CD4-positive, alpha-beta T cell treated with Interleukin-12 subunit alpha and Interleukin-12 subunit beta, for 1 hour (primary cell): ENCODE results near the gene CLEC20A.

Source experiments
- DNase-seq: peaks from one replicate; pipeline ENCODE4 v3.0.0-alpha.2; 2020

CLEC20A gene

DNA sequence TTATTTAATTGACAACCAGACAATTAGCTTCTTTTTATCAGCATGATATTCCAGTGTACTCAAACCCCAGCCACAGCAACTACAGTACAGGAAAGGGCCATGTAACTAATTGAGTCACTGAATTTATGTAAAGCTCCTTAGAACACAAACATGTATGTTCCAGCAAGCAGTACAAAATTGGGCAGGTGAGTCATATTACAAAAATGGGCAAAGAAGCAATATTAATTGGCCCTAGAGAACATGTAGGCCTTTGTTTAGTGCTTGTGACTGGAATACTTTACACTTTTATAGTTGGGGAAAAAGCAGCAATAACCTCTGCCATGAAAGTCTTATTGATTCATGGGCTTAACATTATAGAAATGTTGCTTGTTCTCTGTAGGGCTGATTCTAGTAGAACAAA lies 31.8 kb downstream of the CLEC20A start:
- no peak for DNase-seq

DNA sequence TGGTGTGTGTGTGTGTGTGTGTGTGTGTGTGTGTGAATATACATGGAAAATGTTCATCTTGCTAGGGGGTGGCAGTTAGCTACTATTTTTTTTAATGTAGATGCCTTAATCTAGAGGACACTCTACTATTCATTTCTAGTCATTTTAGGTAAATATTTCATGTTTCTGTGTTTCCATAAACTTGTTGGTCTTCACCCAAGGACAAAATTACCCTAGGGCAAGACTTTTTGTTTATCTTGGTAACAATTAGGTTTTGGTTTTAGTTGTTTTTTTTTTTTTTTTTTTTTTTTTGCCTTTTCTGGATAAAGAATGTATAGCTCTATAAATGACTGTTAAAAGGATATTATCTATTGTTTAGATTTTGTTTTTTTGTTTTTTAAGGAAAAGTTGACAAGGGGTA lies 32.2 kb downstream of the CLEC20A start:
- DNase-seq: no peak

DNA sequence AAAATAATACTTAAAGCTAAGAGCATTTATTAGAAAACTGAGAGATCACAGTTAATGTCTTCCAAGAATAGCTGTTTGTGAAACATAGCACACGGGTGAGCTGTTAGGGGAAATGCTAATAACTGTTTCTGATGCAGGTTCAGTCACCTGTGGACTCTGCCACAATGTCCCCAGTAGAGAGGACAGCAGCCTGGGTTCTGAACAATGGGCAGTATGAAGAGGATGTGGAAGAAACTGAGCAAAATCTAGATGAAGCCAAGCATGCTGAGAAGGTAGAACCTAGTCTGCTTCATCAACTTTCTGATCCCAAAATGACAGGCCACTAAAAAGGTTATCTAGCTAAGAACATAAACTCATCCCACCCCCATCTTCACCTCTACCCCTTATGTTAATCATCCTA lies 32.6 kb downstream of the CLEC20A start:
- DNase-seq: no peak

DNA sequence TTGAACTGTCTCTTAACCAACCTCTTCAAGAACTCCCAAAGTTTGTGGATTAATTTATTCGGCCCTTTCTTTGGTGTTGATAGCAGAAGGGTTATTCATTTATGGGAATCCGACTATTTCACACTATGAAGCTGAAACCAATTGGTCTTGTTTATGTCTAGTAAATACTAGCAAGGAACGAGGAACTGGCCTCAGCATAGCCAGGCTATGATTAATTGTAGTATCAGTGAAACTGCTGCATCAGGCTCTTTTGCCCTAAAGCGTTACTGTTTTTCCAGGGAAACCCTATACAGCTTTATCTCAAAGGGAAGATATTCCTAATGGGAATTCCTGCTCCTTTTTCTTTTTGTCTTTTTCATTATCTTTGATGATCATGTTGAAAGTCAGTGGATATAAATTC lies 35.1 kb downstream of the CLEC20A start:
- DNase-seq: no peak

DNA sequence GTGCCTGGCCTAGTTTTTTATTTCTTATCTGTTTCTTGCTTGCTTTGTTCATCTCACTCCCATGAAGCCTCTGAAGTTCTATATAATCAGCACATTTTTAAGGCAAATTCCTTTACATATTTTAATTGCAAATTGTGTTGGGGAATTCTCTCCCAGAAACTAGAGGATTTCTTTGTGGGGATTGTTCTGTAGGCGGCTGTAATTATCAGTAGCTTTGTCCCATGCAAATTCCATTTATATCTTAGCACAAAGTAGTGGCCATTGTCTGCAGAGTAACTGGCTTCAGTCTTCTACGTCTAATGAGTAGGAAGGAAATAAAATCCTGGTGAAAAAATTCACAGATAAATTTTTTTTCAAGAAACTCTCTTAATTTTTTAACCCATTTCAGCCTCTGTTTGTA lies 35.7 kb downstream of the CLEC20A start:
- no peak for DNase-seq

DNA sequence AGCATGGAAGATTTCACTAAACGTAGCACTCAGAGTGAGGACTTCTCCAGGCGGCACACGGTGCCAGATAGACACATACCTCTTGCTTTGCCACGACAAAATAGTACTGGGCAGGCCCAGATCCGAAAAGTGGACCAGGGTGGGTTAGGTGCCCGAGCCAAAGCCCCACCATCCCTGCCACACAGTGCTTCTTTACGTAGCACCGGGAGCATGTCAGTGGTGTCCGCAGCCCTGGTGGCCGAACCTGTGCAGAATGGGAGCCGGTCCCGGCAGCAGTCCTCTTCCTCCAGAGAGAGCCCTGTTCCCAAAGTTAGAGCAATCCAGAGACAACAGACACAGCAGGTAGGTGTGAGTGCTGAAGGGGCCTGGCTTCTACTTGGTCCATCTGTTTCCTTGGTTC lies 38.6 kb downstream of the CLEC20A start:
- no peak for DNase-seq

DNA sequence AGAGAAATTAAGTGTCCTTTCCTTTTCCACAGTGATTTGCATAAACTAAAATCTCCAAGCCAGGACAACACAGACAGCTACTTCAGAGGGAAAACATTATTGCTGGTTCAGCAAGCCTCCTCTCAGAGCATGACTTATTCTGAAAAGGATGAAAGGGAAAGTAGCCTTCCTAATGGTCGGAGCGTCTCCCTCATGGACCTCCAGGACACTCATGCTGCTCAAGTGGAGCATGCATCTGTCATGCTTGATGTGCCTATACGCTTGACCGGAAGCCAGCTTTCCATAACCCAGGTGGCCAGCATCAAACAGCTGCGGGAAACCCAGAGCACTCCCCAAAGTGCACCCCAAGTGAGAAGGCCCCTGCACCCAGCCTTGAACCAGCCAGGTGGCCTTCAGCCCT lies 39.1 kb downstream of the CLEC20A start:
- no peak for DNase-seq

DNA sequence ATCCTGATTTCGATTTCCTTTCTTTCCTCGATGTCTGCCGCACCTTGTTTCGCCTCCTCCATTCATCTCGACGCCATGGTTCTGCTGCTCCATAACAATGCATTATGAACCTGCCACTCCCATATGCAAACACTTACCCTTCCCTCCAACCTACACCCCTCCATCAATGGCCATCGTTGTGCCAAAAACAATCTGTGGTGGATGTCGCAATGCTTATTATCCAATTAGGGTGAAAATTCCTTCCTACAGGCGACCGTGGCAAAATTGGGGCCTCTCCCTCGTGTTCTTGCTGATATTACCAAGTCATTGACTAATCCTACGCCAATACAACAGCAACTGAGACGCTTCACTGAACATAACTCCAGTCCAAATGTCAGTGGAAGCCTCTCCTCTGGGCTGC lies 40.3 kb downstream of the CLEC20A start:
- DNase-seq: no peak

DNA sequence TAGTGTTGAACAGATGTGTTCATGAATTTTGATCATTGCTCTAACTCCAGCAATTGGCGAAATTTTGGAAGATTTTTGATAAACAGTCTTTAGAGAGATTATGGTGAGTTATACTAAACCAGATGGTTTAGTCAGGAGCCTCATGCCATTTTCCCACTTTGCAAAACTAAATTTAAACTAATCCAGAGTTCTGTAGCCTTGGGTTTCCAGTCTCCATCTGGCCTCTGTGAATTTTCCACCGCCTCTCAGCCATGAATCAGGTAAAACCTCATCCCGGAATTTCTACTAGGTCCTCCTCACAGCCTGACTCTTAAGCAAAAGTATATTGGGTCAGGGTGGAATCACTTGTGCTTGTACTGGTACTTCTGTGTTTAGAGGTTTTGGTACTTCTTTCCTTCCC lies 44.8 kb downstream of the CLEC20A start:
- DNase-seq: no peak

DNA sequence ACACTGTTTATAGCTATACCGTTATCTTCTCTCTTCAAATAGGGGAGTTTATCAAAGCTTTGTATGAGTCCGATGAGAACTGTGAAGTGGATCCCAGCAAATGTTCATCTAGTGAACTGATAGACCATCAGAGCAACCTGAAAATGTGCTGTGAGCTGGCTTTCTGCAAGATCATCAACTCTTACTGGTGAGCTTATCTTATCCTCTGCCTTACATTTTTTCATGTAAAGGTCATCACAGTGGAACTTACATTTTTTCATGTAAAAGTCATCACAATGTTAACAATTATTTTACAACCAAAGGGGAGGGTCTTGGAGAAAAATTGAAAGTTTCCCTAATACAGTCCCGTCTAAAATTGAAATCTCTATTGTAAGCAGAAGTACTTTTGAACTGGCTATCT lies 45.2 kb downstream of the CLEC20A start:
- no peak for DNase-seq

DNA sequence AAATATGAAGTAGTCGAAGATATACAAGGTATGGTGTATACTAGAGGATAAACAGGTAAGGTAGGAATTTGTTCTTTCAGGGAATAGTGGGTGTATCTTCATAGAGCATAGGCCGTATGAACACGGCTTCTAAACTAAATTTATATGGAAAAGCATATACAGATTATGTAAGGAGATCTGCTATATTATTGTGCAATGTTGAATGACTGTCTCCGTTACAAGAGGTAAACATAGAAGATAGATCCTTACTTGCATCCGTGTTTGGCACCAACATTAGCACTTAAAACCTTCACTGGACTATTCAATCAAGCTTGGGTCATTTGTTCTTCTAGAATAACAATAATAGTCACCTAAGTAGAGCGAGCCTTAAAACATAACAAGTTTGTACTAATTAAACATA lies 45.9 kb downstream of the CLEC20A start:
- DNase-seq: no peak

DNA sequence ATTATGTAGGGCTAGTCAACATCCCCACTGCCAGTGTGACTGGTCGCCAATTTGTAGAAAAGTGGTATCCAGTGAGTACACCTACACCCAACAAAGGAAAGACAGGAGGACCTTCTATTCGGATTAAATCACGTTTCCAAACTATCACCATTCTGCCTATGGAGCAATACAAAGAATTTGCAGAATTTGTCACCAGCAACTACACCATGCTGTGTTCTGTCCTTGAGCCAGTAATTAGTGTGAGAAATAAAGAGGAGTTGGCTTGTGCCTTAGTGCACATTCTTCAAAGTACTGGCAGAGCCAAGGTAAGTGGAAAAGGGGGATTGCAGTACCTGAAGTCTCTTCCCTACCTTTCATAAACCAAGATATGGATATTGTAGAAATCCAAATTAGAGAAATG lies 53.8 kb downstream of the CLEC20A start:
- DNase-seq: no peak

DNA sequence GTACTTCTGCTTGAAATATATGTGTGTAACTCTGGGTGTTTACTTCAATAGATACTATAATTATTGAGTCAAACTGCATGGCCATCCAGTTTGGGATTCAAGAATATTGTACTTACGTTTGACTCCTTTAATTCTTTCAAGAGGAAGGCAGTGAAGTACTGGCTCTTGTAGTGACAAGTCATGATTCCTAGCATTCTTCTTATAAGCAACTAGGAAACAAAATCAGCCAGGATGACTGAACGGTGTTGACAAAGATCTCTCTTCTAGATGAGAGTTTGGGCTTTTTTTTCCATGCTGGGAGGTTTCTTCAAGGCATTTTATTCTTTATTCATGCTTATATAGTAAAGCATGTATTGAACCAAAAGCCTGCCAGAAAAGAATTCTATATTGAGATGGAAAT lies 58.3 kb downstream of the CLEC20A start:
- DNase-seq: no peak

DNA sequence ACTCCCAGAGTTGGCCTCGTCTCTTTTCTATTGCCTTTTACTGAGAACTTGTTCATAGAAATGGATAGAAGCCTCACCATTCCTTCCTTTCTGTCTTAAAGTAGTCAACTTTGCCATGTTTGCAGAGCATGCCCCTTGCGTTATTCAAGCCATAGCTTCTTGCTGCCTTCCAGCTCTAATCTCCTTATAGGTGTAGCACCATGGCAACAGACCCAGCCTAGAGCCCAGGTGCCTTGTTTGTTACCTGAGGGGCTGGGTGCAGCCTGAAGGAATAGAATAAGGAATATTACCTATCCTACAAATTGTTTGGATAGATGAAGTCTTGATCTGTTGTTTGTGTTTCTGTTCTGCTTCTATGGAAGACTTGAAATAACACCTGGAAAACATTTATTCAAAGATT lies 59.9 kb downstream of the CLEC20A start:
- DNase-seq: no peak

DNA sequence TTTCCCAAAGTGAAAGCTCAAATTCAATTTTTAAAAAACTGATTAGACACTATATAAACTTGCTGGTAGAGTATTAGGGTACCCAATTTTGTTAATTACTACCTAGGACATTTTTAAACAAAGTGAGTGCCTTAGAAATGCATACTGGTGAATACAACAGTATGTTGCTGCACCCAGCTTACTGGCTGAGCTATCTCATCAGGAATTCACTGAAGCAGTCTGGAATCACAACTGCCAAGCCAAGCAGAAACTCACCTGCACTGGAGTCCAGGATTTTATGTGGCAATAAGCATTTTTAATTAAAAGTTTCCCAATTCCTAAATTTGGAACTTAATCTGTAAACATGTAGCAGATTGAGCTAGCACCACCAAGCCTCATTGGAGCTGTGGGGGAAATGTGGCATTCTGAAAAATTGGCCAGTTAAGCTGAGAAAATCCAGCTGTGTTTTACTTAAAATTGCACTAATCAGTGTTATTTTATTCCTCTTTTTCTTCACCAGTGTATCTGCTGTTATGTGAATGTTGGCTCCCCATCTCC lies 61.8 kb downstream of the CLEC20A start:
- no peak for DNase-seq

DNA sequence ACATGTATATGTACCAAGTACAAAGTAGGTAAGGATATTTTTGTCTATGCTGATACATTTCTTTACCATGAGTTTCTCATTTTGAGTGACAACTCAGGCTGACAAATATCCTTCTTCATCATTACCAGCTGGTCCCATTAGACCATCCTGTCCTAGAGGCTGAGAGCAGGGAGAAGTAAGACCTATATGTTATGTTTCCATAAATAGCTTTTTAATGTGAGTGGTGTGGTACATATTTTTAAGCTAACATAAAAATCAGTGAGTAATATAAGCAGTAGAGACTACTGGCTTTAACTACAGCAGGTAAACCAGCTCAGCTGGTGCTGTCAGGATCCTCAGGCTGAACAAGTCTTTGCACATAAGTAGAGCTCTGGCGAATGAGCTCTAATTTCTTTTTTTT lies 62.4 kb downstream of the CLEC20A start:
- DNase-seq: no peak
